HG02798 (cell line): ENCODE data around the gene LTBP1.

Source experiments
- ATAC-seq: cut with Tn5 transposase; IDR thresholded peaks from one replicate; pipeline ENCODE4 v1.9.1; 2021; ENCODE audit warnings: mild to moderate bottlenecking; ENCODE audit not compliant: unreplicated experiment, poor library complexity

The LTBP1 gene

DNA sequence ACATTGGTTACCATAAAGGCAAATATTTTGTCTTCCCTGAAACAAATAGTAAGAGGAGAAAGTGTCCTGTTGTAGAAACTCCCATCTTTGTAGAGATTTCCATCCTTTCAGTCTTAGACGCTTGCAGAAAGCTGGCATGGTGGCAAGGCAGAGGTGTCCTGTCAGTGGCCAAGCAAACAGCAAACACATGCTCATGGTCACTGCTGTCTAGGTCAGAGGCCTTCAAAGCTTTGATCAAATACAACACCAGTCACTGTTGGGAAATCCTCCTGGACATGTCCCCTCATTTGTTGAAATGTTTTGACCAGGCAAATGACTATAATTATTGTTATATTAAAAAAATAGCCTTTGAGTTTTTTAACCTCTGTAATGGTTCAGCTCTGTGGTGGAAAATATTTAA lies 55.1 kb downstream of the LTBP1 start:
- ATAC-seq: no peak

DNA sequence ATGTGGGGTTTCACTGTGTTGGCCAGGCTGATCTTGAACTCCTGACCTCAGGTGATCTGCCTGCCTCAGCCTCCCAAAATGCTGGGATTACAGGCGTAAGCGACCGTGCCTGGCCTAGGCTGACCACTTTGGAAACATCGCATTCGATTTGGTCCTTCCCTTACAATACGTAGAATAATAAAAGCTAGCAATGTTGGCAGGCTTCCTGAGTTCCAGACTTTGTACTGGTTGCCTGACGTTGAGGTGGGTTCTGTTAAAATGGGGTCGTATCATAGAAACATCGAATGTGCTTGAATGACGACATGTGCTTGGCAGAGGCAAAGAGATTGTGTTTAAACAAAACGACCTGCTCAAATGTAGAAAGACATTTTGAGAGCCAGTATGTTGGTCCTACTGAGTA lies 56.1 kb downstream of the LTBP1 start:
- no peak for ATAC-seq

DNA sequence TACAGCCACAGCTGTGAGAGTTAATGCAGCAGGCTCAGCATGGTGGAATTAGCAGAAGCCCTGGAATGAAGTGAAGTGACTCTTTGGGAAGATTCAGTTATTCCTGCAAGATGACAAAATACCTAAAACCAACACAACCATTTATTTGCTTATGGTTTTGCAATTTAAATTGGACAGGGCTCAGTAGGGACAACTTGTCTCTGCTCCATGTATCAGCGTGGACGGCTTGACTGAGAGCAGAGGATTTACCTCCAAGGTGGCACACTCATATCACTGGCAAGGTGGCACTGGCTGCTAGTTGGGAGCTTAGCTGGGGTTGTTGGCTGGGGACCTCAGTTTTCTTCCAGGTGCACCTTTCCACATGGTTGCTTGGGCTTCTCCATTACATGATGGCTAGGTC lies 58.3 kb downstream of the LTBP1 start:
- no peak for ATAC-seq

DNA sequence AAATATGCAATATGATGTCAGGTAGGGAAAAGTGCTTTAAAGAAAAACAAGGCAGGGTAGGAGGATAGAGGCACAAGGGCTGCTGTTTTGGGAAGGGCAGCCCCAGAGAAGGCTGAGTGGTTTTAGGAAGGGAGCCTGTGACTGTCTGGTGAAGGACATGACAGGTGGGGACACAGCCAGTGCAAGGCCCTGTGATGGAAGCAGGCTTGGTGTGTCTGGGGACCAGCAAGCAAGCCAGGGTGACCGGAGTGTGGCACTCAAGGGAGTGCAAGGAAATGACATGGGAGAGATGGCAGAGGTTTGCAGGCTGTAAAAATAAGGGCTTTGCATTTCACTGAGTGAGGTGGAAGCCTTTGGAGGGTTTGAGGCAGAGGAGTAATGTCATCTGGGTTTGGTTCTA lies 62.0 kb downstream of the LTBP1 start:
- ATAC-seq: no peak

DNA sequence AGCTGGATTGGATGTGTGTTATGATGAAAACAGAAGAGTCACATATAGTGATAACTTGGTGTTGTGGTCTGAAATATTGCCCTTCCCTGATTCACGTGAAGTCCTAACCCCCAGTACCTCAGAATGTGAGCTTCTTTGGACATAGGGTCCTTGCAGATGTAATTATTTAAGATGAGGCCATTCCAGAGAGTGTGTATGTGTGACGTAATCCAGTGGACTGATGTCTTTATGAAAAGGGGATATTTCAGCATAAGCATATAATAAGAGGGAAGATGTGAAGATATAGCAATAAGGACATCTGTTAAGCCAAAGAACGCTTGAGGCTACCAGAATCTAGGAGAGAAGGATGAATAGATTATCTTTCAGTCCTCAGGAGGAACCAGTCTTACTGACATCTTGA lies 62.5 kb downstream of the LTBP1 start:
- no peak for ATAC-seq

DNA sequence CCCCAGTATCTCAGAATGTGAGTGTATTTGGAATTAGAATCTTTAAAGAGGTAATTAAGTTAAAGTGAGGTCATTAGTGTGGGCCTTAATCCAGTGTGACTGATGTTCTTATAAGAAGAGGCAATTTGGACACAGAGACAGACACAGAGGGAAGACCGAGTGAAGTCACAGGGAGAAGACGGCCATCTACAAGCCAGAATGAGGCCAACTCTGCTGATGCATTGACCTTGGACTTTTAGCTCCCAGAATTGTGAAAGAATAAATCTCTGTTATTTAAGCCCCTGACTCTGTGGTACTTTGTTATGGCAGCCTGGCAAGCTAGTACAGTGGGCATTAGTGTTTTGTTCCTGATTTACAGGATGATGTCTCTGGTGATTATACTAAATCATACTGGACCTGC lies 64.6 kb downstream of the LTBP1 start:
- ATAC-seq: no peak

DNA sequence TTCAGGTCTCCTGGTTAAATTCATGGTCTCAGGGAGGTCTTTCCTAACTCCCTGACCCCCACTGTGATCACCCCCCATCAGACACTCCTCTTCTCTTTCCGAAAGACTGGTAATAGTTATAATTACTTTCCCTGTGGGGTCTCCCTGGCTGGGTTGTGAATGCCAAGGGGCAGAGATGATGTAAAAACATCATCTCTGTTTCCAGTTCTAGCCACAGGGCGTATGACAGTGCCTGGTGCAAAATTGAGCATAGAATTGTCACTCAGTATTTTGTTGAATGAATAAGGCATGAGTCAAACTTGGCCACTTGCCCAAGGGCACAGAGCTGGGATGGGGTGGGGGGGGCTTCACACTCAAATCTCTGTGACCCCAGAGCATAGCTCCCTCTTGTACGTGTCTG lies 65.2 kb downstream of the LTBP1 start:
- ATAC-seq: no peak

DNA sequence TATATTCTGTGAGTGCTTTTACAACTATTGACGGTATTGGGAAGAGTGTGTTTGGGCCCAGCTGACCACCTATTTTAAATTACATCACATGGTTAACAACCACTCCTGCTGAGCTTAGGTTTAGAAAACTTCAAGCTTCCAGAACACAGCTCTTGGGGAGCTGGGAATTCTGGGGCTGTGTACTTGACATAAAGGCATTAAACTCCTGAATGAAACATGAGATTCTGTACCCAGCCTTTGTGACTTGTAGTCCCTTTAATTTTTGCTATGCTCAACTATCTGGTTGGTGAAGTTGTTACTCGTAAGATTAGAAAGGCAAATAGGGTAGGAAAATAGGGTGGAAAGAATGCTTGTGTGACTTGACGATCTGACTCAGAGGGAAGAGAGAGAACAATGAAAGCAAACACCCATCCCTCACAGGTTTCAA lies 66.9 kb downstream of the LTBP1 start:
- no peak for ATAC-seq

DNA sequence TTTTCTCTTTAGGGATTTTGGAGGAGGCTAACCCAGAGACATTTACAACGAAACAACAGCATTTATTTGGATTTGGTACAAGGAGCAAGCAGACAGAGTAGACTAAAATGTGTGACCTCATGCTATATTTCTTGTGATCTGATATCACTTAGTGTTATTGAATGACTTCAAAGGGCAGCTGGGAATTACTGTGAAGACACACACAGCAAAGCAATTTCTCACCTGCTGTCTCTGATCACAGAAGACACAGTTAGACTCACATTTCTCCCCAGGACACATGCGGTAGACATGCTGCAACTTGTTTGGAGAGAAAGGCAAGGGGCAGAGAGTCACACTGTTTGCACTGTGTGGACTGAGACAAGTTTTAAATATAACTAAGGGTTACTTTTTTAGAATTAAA lies 67.5 kb downstream of the LTBP1 start:
- ATAC-seq: no peak

DNA sequence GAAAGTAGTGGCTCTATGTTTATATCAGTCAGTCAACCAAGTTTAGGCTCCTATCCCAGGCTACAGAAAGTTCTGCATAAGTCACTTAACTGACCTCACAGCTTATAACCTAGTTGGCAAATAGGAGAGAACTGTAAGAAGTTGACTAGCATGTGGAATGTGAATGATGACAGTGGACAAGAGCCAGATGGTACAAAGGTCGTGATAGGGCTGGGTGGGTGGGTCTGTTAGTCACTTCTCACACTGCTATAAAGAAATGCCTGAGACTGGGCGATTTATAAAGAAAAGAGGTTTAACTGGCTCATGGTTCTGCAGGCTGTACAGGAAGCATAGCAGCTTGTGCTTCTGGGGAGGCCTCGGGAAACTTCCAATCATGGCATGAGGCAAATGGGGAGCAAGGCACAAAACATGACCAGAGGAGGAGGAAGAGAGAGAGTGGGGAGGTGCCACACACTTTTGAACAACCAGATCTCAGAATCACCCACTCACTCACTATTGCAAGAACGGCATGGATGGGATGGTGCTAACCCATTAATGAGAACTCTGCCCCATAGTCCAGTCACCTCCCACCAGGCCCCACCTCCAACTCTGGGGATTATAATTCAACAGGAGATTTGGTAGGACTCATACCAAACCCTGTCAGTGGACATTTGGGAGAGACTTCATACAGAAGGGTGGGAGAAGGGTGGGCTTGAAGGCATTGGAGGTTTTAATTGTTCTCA lies 68.8 kb downstream of the LTBP1 start:
- no peak for ATAC-seq

DNA sequence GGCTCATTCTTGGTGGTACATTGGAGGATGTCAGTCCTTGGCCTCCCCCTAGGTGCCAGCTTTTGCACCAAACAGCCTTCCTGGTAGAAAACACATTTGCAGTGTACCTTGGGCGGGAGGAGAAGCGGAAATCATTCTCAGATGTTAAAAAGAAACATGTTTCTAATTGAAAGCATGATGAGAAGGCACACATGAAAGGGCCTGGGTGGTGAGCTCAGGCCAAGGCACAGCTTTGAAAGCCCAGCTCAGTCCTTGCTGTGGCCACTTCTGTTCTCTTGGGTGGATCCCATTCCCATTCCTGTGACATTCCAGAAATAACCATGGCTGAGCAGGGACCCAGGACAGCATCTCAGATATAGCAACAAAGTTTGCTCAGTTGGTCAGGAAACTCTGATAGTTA lies 71.5 kb downstream of the LTBP1 start:
- ATAC-seq: no peak

DNA sequence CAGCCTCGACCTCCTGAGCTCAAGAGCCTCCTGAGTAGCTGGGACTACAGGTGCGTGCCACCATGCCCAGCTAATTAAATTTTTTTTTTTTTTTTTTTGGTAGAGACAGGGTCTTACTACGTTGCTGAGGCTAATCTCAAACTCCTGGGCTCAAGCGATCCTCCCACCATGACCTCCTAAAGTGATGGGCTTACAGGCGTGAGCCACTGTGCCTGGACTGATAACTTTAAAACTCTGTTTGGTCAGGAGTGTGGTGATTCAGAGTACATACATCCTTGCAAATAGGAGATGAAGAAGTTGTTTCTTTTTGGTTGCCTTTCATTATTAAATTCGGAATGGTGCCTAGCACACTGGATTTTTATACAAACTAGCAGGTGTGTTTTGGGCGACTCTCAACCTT lies 73.0 kb downstream of the LTBP1 start:
- no peak for ATAC-seq

DNA sequence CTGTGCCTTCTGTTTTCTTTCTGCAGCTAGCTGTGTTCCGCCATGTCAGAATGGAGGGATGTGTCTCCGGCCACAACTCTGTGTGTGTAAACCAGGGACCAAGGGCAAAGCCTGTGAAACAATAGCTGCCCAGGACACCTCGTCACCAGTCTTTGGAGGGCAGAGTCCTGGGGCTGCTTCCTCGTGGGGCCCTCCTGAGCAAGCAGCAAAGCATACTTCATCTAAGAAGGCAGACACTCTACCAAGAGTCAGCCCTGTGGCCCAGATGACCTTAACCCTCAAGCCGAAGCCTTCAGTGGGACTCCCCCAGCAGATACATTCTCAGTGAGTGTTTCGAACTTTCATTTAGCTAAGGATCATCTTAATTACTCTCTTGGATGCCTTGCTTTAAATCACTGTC lies 74.1 kb downstream of the LTBP1 start:
- ATAC-seq: no peak

DNA sequence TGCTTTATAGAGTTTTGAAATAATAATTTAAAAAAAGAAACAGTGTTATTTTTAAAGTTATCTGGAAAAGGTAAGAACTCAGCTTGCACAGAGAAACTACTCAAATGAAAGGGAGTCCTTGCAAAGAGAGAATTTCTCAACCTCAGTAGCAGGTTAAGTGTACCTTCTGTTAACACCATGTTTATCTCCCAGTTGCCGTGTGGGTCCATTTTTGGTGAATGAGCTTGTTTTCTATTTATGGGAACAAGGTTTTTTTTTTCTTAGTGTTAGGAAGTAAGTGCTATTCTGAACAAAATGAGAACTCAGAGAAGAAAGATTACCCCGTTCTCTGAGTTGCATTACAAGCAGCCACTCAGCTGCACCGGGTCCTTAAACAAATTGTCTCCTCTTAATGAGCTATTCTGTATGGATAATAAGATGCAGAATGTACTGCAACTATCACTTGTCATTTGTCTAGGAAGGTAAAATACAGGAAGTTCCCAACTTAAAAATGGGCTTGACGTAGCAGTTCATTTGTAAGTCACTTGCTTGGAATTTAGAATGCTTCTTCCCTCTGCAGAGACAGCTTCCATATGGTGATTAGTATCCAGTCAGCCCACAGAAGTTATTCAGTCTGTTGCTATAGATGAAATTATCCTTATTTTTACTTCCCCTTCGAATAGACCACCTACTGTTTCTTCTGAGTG lies 74.9 kb downstream of the LTBP1 start:
- ATAC-seq: no peak

DNA sequence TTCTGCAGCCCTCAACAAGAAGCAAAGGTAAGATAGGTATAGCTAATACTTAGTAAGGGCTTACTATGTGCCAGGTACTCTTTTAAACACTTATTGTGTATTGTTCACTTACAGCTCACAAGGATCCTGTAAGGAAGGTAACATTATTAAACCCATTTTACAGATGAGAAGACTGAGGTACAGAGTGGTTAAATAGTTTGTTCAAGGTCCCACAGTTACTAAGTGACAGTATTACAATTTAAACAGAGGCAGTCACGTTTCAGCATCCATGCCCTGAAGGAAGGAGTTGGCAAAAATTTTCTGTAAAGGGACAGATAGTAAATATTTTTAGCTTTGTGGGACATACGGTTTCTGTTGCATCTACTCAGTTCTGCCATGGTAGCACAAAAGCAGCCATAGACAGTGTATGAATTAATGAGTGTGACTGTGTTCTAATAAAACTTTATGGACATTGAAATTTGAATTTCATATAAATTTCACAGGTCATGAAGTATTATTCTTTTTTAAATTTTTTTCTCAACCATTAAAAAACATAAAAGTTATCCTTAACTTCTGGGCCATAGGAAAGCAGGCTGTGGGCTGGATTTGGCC lies 75.7 kb downstream of the LTBP1 start:
- ATAC-seq: no peak

DNA sequence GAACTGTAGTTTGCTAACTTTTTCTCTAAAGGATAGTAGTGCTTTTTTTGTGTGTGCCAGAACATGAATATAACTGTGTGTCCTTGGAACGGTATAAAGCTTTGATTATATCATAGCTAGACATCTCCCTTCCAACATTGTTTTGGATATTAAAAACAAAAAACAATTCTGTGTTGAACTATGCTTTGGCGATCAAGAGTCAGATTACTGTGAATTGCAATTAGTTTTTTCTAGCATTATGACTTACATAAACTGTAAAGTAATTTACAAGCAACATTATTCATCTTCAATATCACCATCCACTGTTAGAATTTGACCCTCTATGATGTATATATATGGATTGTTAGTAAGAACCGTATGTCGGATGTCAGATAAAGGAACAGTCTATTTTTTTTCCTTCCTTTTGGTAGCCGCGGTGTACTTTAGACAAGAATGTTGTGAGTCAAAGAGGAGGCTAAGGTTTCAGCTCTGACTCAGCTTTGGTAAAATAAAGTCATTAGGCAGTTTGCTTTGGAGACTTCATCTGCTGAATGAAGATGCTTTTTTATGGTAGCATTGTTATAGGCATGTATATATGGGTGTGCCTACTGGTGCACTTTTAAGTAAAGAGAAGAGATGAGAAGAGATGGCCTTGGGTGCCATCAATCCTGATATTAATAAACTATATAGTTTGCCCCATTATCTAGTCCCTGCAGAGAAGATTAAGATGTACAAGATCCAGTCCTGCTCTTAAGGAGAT lies 76.4 kb downstream of the LTBP1 start:
- no peak for ATAC-seq

DNA sequence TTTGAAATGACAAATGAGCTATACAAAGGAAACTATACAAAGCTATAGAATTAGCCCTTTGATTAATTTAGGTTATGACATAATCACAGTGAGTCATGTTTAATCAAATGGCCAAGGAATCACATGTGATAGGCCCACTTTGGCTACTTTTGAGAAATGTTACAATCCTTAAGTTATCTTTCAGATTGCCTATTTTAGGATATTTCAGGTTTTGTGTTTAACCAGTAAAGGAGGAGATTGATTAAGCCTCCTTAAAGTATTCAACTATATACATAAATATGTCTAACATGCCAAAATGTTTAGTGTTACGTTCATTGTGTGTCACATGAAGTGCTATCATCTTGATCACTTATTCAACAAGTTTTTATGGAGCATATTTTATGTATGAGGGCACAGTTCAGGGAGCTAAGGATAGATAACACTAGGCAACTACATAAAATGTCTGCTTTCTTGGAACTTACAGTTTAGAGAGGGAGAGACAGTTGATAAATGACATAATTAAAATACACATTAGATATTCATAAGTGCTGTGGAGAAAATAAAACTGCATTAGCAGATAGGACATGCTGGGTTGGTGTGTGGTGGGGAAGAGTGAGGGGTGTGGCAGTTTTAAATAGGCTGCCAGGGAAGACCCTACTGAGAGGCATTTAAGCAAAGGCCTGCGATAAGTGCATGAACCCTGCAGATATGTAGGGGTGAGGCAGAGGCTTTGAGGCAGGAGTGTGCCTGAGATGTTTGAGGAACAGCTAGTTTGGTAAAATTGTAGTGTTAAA lies 77.2 kb downstream of the LTBP1 start:
- no peak for ATAC-seq

DNA sequence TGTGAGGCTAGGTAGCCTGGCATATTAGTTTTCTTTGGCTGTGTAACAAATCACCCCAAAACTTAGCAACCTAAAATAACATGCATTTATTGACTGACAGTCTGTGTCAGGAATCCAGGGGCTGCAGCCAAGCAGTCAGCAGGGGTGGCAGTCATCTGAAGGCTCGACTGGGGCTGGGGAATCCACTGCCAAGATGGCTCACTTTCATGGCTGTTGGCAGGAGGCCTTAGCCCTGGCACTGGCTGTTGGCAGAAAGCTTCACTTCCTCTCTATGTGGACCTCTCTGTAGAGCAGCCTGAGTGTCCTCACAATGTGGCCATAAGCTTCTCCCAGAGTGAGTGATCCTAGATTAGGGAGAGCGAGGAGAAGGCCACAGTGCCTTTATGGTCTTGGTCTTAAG lies 78.0 kb downstream of the LTBP1 start:
- ATAC-seq: no peak

DNA sequence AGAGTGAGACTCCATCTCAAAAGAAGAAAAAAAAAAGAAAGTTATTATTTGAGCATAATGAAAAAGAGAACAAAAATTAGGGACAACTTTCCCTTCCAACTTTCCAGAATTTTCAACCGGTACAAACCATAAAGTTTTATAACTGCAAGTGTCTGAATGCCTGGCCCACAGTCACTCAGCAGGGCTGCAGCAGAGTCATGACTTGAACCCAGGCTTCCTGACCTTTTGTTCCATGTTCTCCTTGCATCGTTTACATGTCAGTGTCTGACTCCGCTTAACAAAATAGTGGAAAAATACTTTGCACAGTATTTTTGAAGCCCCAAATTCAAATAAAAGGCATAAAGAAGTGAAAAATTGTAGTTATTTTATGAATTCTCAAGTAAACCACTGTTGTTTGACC lies 82.7 kb downstream of the LTBP1 start:
- no peak for ATAC-seq

DNA sequence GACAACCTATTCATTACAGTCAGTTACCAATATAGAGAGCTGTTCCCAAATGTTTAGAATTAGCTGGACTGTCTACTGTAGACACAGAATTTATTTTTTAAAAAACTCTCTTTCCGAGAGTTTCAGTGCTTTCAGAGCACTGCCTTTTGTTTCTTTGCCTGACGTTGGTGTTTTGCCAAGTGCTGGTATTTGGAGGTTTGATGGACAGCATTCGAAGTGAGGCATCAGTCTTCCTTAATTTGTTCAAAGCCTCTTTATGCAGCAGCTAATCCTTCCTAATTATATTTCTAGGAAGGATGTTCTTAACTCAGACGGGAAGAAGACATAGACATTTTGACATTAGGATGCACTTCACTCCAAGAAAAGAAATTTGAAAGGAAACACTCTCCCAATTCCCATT lies 83.2 kb downstream of the LTBP1 start:
- no peak for ATAC-seq
